GM18861 (cell line): ENCODE data around the gene CCK.
"Not testable (repeated sequence)": the region's sequence is repeated elsewhere in the genome, so short reads cannot be mapped to it uniquely, and the experiment has no call there.

Experiments
- ATAC-seq: cut with Tn5 transposase; IDR thresholded peaks from one replicate; pipeline ENCODE4 v1.9.1; 2021; ENCODE audit not compliant: unreplicated experiment

CCK gene

GRCh38 chr3:42266085-42266484, at the start of gene CCK:
TSS of gene CCK (minus strand) at chr3:42266185. CDS start at chr3:42263630, 2,555 bp downstream.
- no peak for ATAC-seq

GRCh38 chr3:42314411-42314810, 48.4 kb upstream of the CCK start:
- no peak for ATAC-seq

- no peak for ATAC-seq
These were observed 42.7 kb upstream of the CCK start for GRCh38 chr3:42308651-42309050.

GRCh38 chr3:42306499-42306898, 40.5 kb upstream of the CCK start:
- ATAC-seq: no peak

- peak; percentile 73 for ATAC-seq
These were observed 37.1 kb upstream of the CCK start for GRCh38 chr3:42302924-42303634.

GRCh38 chr3:42301446-42302175, 35.6 kb upstream of the CCK start:
- no peak for ATAC-seq

GRCh38 chr3:42300778-42301177, 34.8 kb upstream of the CCK start:
- no peak for ATAC-seq

GRCh38 chr3:42300013-42300412, 34.0 kb upstream of the CCK start:
- ATAC-seq: no peak

- no peak for ATAC-seq
These were observed 32.3 kb upstream of the CCK start for GRCh38 chr3:42298259-42298658.

GRCh38 chr3:42292009-42292408, 26.0 kb upstream of the CCK start:
- no peak for ATAC-seq

- peak; percentile 52 for ATAC-seq
These were observed 25.2 kb upstream of the CCK start for GRCh38 chr3:42290966-42291714.

- ATAC-seq: no peak
These were observed 23.0 kb upstream of the CCK start for GRCh38 chr3:42289026-42289425.

- ATAC-seq: no peak
These were observed 22.4 kb upstream of the CCK start for GRCh38 chr3:42288385-42288784.

GRCh38 chr3:42287423-42287822, 21.4 kb upstream of the CCK start:
- ATAC-seq: not testable (repeated sequence)

GRCh38 chr3:42277676-42278075, 11.7 kb upstream of the CCK start:
- ATAC-seq: no peak

- peak; percentile 52 for ATAC-seq
These were observed 10.5 kb upstream of the CCK start for GRCh38 chr3:42276141-42277132.

- no peak for ATAC-seq
These were observed 9.2 kb upstream of the CCK start for GRCh38 chr3:42275217-42275616.

GRCh38 chr3:42274266-42274665, 8.3 kb upstream of the CCK start:
- no peak for ATAC-seq

- no peak for ATAC-seq
These were observed 7.4 kb upstream of the CCK start for GRCh38 chr3:42273361-42273760.

- no peak for ATAC-seq
These were observed 5.8 kb upstream of the CCK start for GRCh38 chr3:42271786-42272185.

GRCh38 chr3:42270561-42270960, 4.6 kb upstream of the CCK start:
- ATAC-seq: no peak
